H1 (cell line): ENCODE measurements around the gene SLC22A23.

Experiments
- CEBPB ChIP-seq: IDR thresholded peaks from 2 replicates; pipeline ENCODE4 v1.6.1; 2012; ENCODE audit warnings: low read depth, low read length
- CREB1 ChIP-seq: IDR thresholded peaks from 2 replicates; pipeline ENCODE4 v1.6.1; 2012; ENCODE audit warnings: inconsistent platforms
- EP300 ChIP-seq, 2 experiments: IDR thresholded peaks; 1 replicate in 1 of 2; 2 replicates in 1 of 2; pipeline ENCODE4 v1.6.1; 2011 to 2012; ENCODE audit warnings: low read depth in 2 of 2, low read length in 2 of 2, mild to moderate bottlenecking in 2 of 2, borderline replicate concordance in 1 of 2, inconsistent platforms in 1 of 2, moderate library complexity in 1 of 2
- POLR2A ChIP-seq, 2 experiments: IDR thresholded peaks; 1 replicate in 1 of 2; 2 replicates in 1 of 2; pipeline ENCODE4 v1.6.1; 2011; ENCODE audit warnings: low read depth in 2 of 2, low read length in 2 of 2, mild to moderate bottlenecking in 2 of 2; ENCODE audit errors: control extremely low read depth in 1 of 2
- SIN3A ChIP-seq, 2 experiments: IDR thresholded peaks in 1 of 2; conservative IDR thresholded peaks in 1 of 2; 2 replicates each; pipeline ENCODE4 v1.6.1; 2011 to 2012; ENCODE audit warnings: low read length in 2 of 2, improper control_type of control experiment in 1 of 2, low read depth in 1 of 2, mild to moderate bottlenecking in 1 of 2
- TAF1 ChIP-seq: IDR thresholded peaks from 2 replicates; pipeline ENCODE4 v1.6.1; 2011; ENCODE audit warnings: mild to moderate bottlenecking, low read depth, low read length
- YY1 ChIP-seq: IDR thresholded peaks from 2 replicates; pipeline ENCODE4 v1.6.1; 2011; ENCODE audit warnings: low read depth, mild to moderate bottlenecking, low read length
- TF ChIP-seq, protein P1 (sequence below), 3 experiments: IDR thresholded peaks; 1 replicate in 2 of 3; 2 replicates in 1 of 3; pipeline versions ENCODE4 v1.5.1 to v1.6.1; 2011; ENCODE audit warnings: low read length in 3 of 3, mild to moderate bottlenecking in 3 of 3, inconsistent platforms in 2 of 3, low read depth in 1 of 3, moderate library complexity in 1 of 3; ENCODE audit not compliant: insufficient read depth in 1 of 3; ENCODE audit errors: control extremely low read depth in 1 of 3

DNA sequence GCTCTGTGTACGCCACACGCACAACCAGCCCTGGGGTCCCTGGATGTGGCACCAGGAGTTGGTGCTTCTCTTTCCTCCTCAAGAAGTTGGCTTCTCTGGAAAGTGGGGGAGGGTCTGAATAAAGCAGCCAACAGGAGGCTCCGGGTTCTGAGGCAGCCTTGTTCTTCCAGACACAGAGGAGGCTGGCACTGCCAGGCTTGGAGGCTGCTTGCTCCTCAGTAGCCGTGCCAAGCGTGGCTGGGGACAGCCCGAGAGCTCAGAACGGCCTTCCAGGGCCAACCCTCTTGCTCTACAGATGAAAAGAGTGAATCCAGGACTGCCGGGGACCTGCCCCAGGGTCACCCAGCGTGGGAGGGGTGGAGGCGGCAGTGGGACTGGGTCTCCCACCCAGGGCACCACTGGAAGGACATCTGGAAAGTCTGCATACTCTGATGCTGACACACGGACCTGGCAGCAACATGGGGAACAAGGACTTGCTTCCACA is 70.4 kb downstream of the SLC22A23 start:
- TF ChIP-seq CEBPB (no peak), YY1 (no peak), TAF1 (no peak), SIN3A (conservative IDR thresholded peaks at IDR 0.05 in 1 of 2, IDR thresholded peaks at IDR 0.05 in 1 of 2; ENCODE audit: low read depth in 1 of 2, low read length in 2 of 2) (no peak), EP300 (IDR thresholded peaks at IDR 0.05; ENCODE audit: borderline replicate concordance in 1 of 2, low read depth in 2 of 2, low read length in 2 of 2) (no peak), POLR2A (IDR thresholded peaks at IDR 0.05; ENCODE audit: control extremely low read depth in 1 of 2, low read depth in 2 of 2, low read length in 2 of 2) (no peak), CREB1 (no peak)
- TF ChIP-seq, protein P1, sequence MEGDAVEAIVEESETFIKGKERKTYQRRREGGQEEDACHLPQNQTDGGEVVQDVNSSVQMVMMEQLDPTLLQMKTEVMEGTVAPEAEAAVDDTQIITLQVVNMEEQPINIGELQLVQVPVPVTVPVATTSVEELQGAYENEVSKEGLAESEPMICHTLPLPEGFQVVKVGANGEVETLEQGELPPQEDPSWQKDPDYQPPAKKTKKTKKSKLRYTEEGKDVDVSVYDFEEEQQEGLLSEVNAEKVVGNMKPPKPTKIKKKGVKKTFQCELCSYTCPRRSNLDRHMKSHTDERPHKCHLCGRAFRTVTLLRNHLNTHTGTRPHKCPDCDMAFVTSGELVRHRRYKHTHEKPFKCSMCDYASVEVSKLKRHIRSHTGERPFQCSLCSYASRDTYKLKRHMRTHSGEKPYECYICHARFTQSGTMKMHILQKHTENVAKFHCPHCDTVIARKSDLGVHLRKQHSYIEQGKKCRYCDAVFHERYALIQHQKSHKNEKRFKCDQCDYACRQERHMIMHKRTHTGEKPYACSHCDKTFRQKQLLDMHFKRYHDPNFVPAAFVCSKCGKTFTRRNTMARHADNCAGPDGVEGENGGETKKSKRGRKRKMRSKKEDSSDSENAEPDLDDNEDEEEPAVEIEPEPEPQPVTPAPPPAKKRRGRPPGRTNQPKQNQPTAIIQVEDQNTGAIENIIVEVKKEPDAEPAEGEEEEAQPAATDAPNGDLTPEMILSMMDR (IDR thresholded peaks at IDR 0.05; ENCODE audit: control extremely low read depth in 1 of 3, insufficient read depth in 1 of 3, low read depth in 1 of 3, low read length in 3 of 3), result no peak
